Measurements from ENCODE around the gene FBLN5.
A peak's percentile ranks its signal among the peaks of the same experiment; 100 is the strongest.

FBLN5 gene

GRCh38 chr14:91884664-91885063 lies 62.8 kb downstream of the FBLN5 start:
- in situ Hi-C loops (cut with HindIII; ENCODE audit: low pct_unique_long_range_greater_than_20kb, low sequenced_read_pairs), result no loop called here
- no peak for TF ChIP-seq JUND (IDR thresholded peaks at IDR 0.05; ENCODE audit: low read depth)
- DNase-seq (ENCODE audit: low read depth in 1 of 2, low spot score in 1 of 2), result no peak

GRCh38 chr14:91883753-91884152 lies 63.7 kb downstream of the FBLN5 start:
- TF ChIP-seq JUND (IDR thresholded peaks at IDR 0.05; ENCODE audit: low read depth), result no peak
- no peak for DNase-seq (ENCODE audit: low read depth in 1 of 2, low spot score in 1 of 2)
- in situ Hi-C loops (cut with HindIII; ENCODE audit: low pct_unique_long_range_greater_than_20kb, low sequenced_read_pairs), result no loop called here

GRCh38 chr14:91882776-91883175 lies 64.7 kb downstream of the FBLN5 start:
- TF ChIP-seq JUND (IDR thresholded peaks at IDR 0.05; ENCODE audit: low read depth), result no peak
- peak in 1 of 2 experiments; percentile 66 for DNase-seq (ENCODE audit: low read depth in 1 of 2, low spot score in 1 of 2)
- in situ Hi-C loops (cut with HindIII; ENCODE audit: low pct_unique_long_range_greater_than_20kb, low sequenced_read_pairs), result no loop called here

- no peak for DNase-seq (ENCODE audit: low read depth in 1 of 2, low spot score in 1 of 2)
- TF ChIP-seq JUND (IDR thresholded peaks at IDR 0.05; ENCODE audit: low read depth), result no peak
- in situ Hi-C loops (cut with HindIII; ENCODE audit: low pct_unique_long_range_greater_than_20kb, low sequenced_read_pairs), result no loop called here
Observed at GRCh38 chr14:91882369-91882768, 65.1 kb downstream of the FBLN5 start.

GRCh38 chr14:91879196-91879595 lies 68.3 kb downstream of the FBLN5 start:
- DNase-seq (ENCODE audit: low read depth in 1 of 2, low spot score in 1 of 2), result no peak
- no peak for TF ChIP-seq JUND (IDR thresholded peaks at IDR 0.05; ENCODE audit: low read depth)
- in situ Hi-C loops (cut with HindIII; ENCODE audit: low pct_unique_long_range_greater_than_20kb, low sequenced_read_pairs), result no loop called here

GRCh38 chr14:91878274-91878673 lies 69.2 kb downstream of the FBLN5 start:
- no peak for DNase-seq (ENCODE audit: low read depth in 1 of 2, low spot score in 1 of 2)
- in situ Hi-C loops (cut with HindIII; ENCODE audit: low pct_unique_long_range_greater_than_20kb, low sequenced_read_pairs), result no loop called here
- no peak for TF ChIP-seq JUND (IDR thresholded peaks at IDR 0.05; ENCODE audit: low read depth)

GRCh38 chr14:91877376-91877915 lies 70.0 kb downstream of the FBLN5 start:
- DNase-seq (ENCODE audit: low read depth in 1 of 2, low spot score in 1 of 2), result peak in 1 of 2 experiments; percentile 32
- in situ Hi-C loops (cut with HindIII; ENCODE audit: low pct_unique_long_range_greater_than_20kb, low sequenced_read_pairs), result no loop called here
- TF ChIP-seq JUND (IDR thresholded peaks at IDR 0.05; ENCODE audit: low read depth), result no peak

- in situ Hi-C loops (cut with HindIII; ENCODE audit: low pct_unique_long_range_greater_than_20kb, low sequenced_read_pairs), result no loop called here
- TF ChIP-seq JUND (IDR thresholded peaks at IDR 0.05; ENCODE audit: low read depth), result no peak
- no peak for DNase-seq (ENCODE audit: low read depth in 1 of 2, low spot score in 1 of 2)
Observed at GRCh38 chr14:91876492-91876891, 71.0 kb downstream of the FBLN5 start.

- no peak for TF ChIP-seq JUND (IDR thresholded peaks at IDR 0.05; ENCODE audit: low read depth)
- no peak for DNase-seq (ENCODE audit: low read depth in 1 of 2, low spot score in 1 of 2)
- in situ Hi-C loops (cut with HindIII; ENCODE audit: low pct_unique_long_range_greater_than_20kb, low sequenced_read_pairs), result no loop called here
Observed at GRCh38 chr14:91875525-91876286, 71.8 kb downstream of the FBLN5 start.

- in situ Hi-C loops (cut with HindIII; ENCODE audit: low pct_unique_long_range_greater_than_20kb, low sequenced_read_pairs), result no loop called here
- TF ChIP-seq JUND (IDR thresholded peaks at IDR 0.05; ENCODE audit: low read depth), result no peak
Observed at GRCh38 chr14:91873471-91874415, 73.8 kb downstream of the FBLN5 start.

GRCh38 chr14:91872517-91873470 lies 74.7 kb downstream of the FBLN5 start:
- in situ Hi-C loops (cut with HindIII; ENCODE audit: low pct_unique_long_range_greater_than_20kb, low sequenced_read_pairs), result no loop called here
- peak; percentile 80 to 97 for DNase-seq (ENCODE audit: low read depth in 1 of 2, low spot score in 1 of 2)
- TF ChIP-seq JUND (IDR thresholded peaks at IDR 0.05; ENCODE audit: low read depth), result no peak; the same call in 1 of the 2 replicates

More at GRCh38 chr14:91873471-91874415, 73.8 kb downstream of the FBLN5 start:
- DNase-seq (ENCODE audit: low read depth in 1 of 2, low spot score in 1 of 2), result peak in 1 of 2 experiments; percentile 90

All from T47D (cell line).